ENCODE measurements around the gene SYNJ2. TPM values are rescaled to one million over a fixed set of nuclear protein-coding genes. Genes with fewer than 3 reads are reported as not detected.

Gene SYNJ2
- total and polyA plus RNA-seq, 2 donors (not counting 3 experiments of a cell fraction or from before 2014, with no cell fraction given): 35.1 to 78.2 TPM

- peaks cover 39% of the 10 kb centered on the region for H3K4me1 ChIP-seq (ENCODE audit: control insufficient read depth, extremely low read depth, insufficient read depth, low read length)
- peak overlapping the region; percentile 83 for H3K27ac ChIP-seq (ENCODE audit: insufficient read depth, low read depth, low read length)
- FAIRE-seq (no peak), DNase-seq (ENCODE audit: low read depth, low spot score) (no peak)
- dilution Hi-C loops (cut with MboI; ENCODE audit: extremely low pct_ligation_motif_present, low sequenced_read_pairs) (no loop called here), intact Hi-C loops (cut with micrococcal nuclease) (no loop called here)
- no peaks in the 10 kb centered on the region for H3K9me3 ChIP-seq (replicated peaks; ENCODE audit: control insufficient read depth, insufficient read depth, low read length)
- TF ChIP-seq MYC (IDR thresholded peaks at IDR 0.05; ENCODE audit: low read depth, low read length) (no peak), GATA2 (IDR thresholded peaks at IDR 0.05; ENCODE audit: insufficient read depth, insufficient read length, low read depth, low read length) (no peak), MAX (IDR thresholded peaks at IDR 0.05; ENCODE audit: insufficient read depth, insufficient read length) (no peak), CTCF (IDR thresholded peaks at IDR 0.05; ENCODE audit: extremely low read depth in 1 of 2, insufficient read depth in 1 of 2, low read depth in 1 of 2, low read length in 2 of 2) (no peak), JUN (IDR thresholded peaks at IDR 0.05; ENCODE audit: borderline replicate concordance, insufficient read depth, insufficient read length, low read depth) (no peak), EZH2 (IDR thresholded peaks at IDR 0.05; ENCODE audit: borderline replicate concordance, low read depth, low read length, severe bottlenecking) (no peak), POLR2AphosphoS5 (IDR thresholded peaks at IDR 0.05; ENCODE audit: insufficient read depth, low read depth, low read length) (no peak), POLR2A (IDR thresholded peaks at IDR 0.05; ENCODE audit: low read depth, low read length) (no peak), FOS (IDR thresholded peaks at IDR 0.05; ENCODE audit: borderline replicate concordance, insufficient read depth, low read length) (no peak)
- no TSS peak for BruUV-seq (replicated peaks)
- ChIA-PET POLR2A (no interaction called here), CTCF (interaction anchor here (3.9 kb wide), 1 partner anchor 12 kb away, joined by 45 read pairs; no protein-coding TSS in a partner anchor)
- no peak overlapping the region for H3K9ac ChIP-seq (replicated peaks; ENCODE audit: extremely low read depth, insufficient read depth, low read length)
- H3K27me3 ChIP-seq (ENCODE audit: control insufficient read depth in 2 of 2, insufficient read depth in 2 of 2, low read length in 2 of 2): no peaks in the 10 kb centered on the region
- H3K4me2 ChIP-seq (ENCODE audit: insufficient read depth, low read length): no peak overlapping the region
- H4K20me1 ChIP-seq (replicated peaks; ENCODE audit: control insufficient read depth, extremely low read depth, insufficient read depth, low read length): no peaks in the 10 kb centered on the region
- H3K4me3 ChIP-seq (replicated peaks in 1 of 3; ENCODE audit: insufficient read depth in 1 of 3, low read depth in 1 of 3, low read length in 3 of 3): no peak overlapping the region
- H3K36me3 ChIP-seq (ENCODE audit: control insufficient read depth in 2 of 2, extremely low read depth in 1 of 2, insufficient read depth in 2 of 2, low read length in 2 of 2): peaks cover 4 to 9% of the 10 kb centered on the region in 2 experiments
- H3K79me2 ChIP-seq (ENCODE audit: control insufficient read depth, insufficient read depth, low read length): peaks cover 43% of the 10 kb centered on the region
- H3K9me1 ChIP-seq (replicated peaks; ENCODE audit: control insufficient read depth, extremely low read depth, insufficient read depth, low read length): no peaks in the 10 kb centered on the region
- no peak overlapping the region for H2AFZ ChIP-seq (ENCODE audit: low read depth, low read length)
Observed at GRCh38 chr6:158028421-158028820, 46.8 kb downstream of the SYNJ2 start.
